ENCODE data around the gene ZNF445.

Gene ZNF445

GRCh38 chr3:44499149-44499898 lies 21.9 kb upstream of the ZNF445 start:
- WGBS, result 97% methylated on average over 8 of the region's 8 CpGs
- no peak overlapping the region for H2AK5ac ChIP-seq (ENCODE audit: low read length, severe bottlenecking)

DNA sequence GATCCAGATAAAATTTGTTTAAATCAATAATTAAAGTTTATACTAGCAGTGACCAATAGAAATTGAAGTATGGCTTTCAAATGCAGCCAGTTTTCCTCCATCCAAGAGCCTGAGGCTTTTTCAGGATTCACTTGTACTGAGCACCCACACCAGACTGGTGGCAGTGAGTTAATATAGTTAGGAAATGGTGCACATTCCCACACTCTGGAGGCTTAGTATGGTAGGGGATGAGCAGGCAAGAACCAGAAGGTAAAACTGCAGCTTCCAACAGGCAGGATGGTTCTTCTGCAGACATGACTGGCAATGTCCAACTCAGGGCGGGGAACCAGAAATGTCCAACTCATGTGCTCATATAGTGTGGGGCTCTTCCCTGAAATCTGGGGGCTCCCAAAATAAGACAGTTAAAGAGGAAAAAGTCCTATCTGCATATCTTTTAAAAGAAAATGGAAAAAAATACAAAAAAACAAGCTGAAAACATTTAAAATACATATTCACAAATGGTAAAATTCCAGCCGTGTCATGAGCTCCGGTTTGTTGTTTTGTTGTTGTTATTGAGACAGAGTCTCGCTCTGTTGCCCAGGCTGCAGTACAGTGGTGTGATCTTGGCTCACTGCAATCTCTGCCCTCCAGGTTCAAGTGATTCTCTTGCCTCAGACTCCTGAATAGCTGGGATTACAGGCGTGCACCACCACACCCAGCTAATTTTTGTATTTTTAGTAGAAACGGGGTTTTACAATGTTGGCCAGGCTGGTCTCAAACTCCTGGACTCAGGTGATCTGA lies 18.4 kb upstream of the ZNF445 start:
- H3K4me1 ChIP-seq (ENCODE audit: control insufficient read depth, insufficient read depth, low read depth, low read length), result no peaks in the 10 kb centered on the region
- no peaks in the 10 kb centered on the region for H3K27me3 ChIP-seq (ENCODE audit: control insufficient read depth in 1 of 2, insufficient read depth in 1 of 2, low read length in 2 of 2)
- no peak overlapping the region for H3K27ac ChIP-seq (ENCODE audit: low read length, poor library complexity, severe bottlenecking)
- H2BK15ac ChIP-seq (ENCODE audit: low read depth, poor library complexity, severe bottlenecking), result no peak overlapping the region
- no peak overlapping the region for H2BK5ac ChIP-seq (ENCODE audit: low read depth, low read length, poor library complexity, severe bottlenecking)
- H2BK12ac ChIP-seq (ENCODE audit: low read length in 2 of 2), result no peak overlapping the region
- DNase-seq, result no peak
- no peak overlapping the region for H2AK5ac ChIP-seq (ENCODE audit: low read length, severe bottlenecking)
- no peak overlapping the region for H3K18ac ChIP-seq (ENCODE audit: low read depth in 1 of 2, low read length in 2 of 2)
- no peak overlapping the region for H3K23ac ChIP-seq (ENCODE audit: low read length in 2 of 2)
- H4K8ac ChIP-seq (ENCODE audit: low read length), result no peak overlapping the region
- no peak overlapping the region for H3K4me3 ChIP-seq (ENCODE audit: insufficient read depth in 1 of 2, low read depth in 1 of 2, low read length in 2 of 2)
- WGBS, result 98% methylated on average over 5 of the region's 6 CpGs
- peaks cover 6 to 37% of the 10 kb centered on the region in 2 experiments for H3K36me3 ChIP-seq (ENCODE audit: control insufficient read depth in 1 of 2, insufficient read depth in 2 of 2, low read depth in 1 of 2, low read length in 2 of 2)
- H3K4ac ChIP-seq (ENCODE audit: low read depth in 1 of 2, low read length in 2 of 2), result no peak overlapping the region
- no peak overlapping the region for H2AFZ ChIP-seq (ENCODE audit: low read depth, low read length)
- no peak overlapping the region for H2BK120ac ChIP-seq (ENCODE audit: low read depth, low read length)
- H3K9me3 ChIP-seq (ENCODE audit: control insufficient read depth, low read length), result peaks cover 70% of the 10 kb centered on the region
- H3K79me1 ChIP-seq (replicated peaks; ENCODE audit: low read length, poor library complexity, severe bottlenecking), result peaks cover 16% of the 10 kb centered on the region
- H3K9ac ChIP-seq (ENCODE audit: low read length), result no peak overlapping the region
- H3K4me2 ChIP-seq (ENCODE audit: low read length, poor library complexity, severe bottlenecking), result no peak overlapping the region
- H3K14ac ChIP-seq (ENCODE audit: low read length in 2 of 2), result no peak overlapping the region
- H4K91ac ChIP-seq (ENCODE audit: low read length), result no peak overlapping the region

More at GRCh38 chr3:44499149-44499898, 21.9 kb upstream of the ZNF445 start:
- Histone ChIP-seq H3K4me3 (ENCODE audit: insufficient read depth in 1 of 2, low read depth in 1 of 2, low read length in 2 of 2) (peak overlapping the region in 1 of 2 experiments; percentile 58), H3K9ac (ENCODE audit: low read length) (no peak overlapping the region), H4K8ac (ENCODE audit: low read length) (no peak overlapping the region), H2BK12ac (ENCODE audit: low read length in 2 of 2) (no peak overlapping the region), H2BK120ac (ENCODE audit: low read depth, low read length) (no peak overlapping the region), H3K27ac (ENCODE audit: low read length, poor library complexity, severe bottlenecking) (no peak overlapping the region), H2BK5ac (ENCODE audit: low read depth, low read length, poor library complexity, severe bottlenecking) (no peak overlapping the region), H3K14ac (ENCODE audit: low read length in 2 of 2) (no peak overlapping the region), H3K4me2 (ENCODE audit: low read length, poor library complexity, severe bottlenecking) (no peak overlapping the region), H2BK15ac (ENCODE audit: low read depth, poor library complexity, severe bottlenecking) (no peak overlapping the region), H3K27me3 (ENCODE audit: control insufficient read depth in 1 of 2, insufficient read depth in 1 of 2, low read length in 2 of 2) (no peaks in the 10 kb centered on the region), H2AFZ (ENCODE audit: low read depth, low read length) (no peak overlapping the region), H3K4me1 (ENCODE audit: control insufficient read depth, insufficient read depth, low read depth, low read length) (no peaks in the 10 kb centered on the region), H4K91ac (ENCODE audit: low read length) (no peak overlapping the region), H3K18ac (ENCODE audit: low read depth in 1 of 2, low read length in 2 of 2) (no peak overlapping the region), H3K9me3 (ENCODE audit: control insufficient read depth, low read length) (peaks cover 81% of the 10 kb centered on the region), H3K23ac (ENCODE audit: low read length in 2 of 2) (no peak overlapping the region), H3K36me3 (ENCODE audit: control insufficient read depth in 1 of 2, insufficient read depth in 2 of 2, low read depth in 1 of 2, low read length in 2 of 2) (peaks cover 13 to 46% of the 10 kb centered on the region in 2 experiments), H3K4ac (ENCODE audit: low read depth in 1 of 2, low read length in 2 of 2) (no peak overlapping the region), H3K79me1 (replicated peaks; ENCODE audit: low read length, poor library complexity, severe bottlenecking) (peaks cover 28% of the 10 kb centered on the region)
- no peak for DNase-seq

DNA sequence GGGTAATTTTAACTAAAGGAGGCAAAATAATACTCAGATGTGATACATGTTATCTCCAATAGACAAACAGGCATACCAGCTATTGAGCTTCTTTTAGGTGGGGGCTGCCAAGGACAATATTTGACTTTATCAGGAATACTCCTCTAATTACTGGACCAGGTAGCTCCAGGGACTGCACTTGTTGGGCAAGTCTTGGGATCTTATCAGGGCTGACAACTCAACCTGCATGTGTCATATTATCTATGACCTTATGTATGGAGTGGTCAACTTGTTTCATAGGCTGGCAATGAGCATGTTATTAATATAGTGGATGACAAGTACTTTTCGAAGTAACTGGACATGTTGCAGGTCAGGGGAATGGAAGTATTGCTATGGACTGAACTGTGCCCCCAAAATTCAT lies 15.0 kb upstream of the ZNF445 start:
- no peak overlapping the region for H2BK15ac ChIP-seq (ENCODE audit: low read depth, poor library complexity, severe bottlenecking)
- 100% methylated on average over 1 of the region's 1 CpG for WGBS

GRCh38 chr3:44482721-44483120 lies 5.3 kb upstream of the ZNF445 start:
- Histone ChIP-seq H2BK5ac (ENCODE audit: low read depth, low read length, poor library complexity, severe bottlenecking) (no peak overlapping the region), H3K4me1 (ENCODE audit: control insufficient read depth, insufficient read depth, low read depth, low read length) (peaks cover 4% of the 10 kb centered on the region), H4K8ac (ENCODE audit: low read length) (no peak overlapping the region), H2BK15ac (ENCODE audit: low read depth, poor library complexity, severe bottlenecking) (no peak overlapping the region), H2AFZ (ENCODE audit: low read depth, low read length) (no peak overlapping the region), H3K14ac (ENCODE audit: low read length in 2 of 2) (no peak overlapping the region), H2BK120ac (ENCODE audit: low read depth, low read length) (no peak overlapping the region), H3K9ac (ENCODE audit: low read length) (no peak overlapping the region), H2AK5ac (ENCODE audit: low read length, severe bottlenecking) (no peak overlapping the region), H3K4ac (ENCODE audit: low read depth in 1 of 2, low read length in 2 of 2) (no peak overlapping the region), H3K79me1 (replicated peaks; ENCODE audit: low read length, poor library complexity, severe bottlenecking) (no peaks in the 10 kb centered on the region), H3K27me3 (ENCODE audit: control insufficient read depth in 1 of 2, insufficient read depth in 1 of 2, low read length in 2 of 2) (no peaks in the 10 kb centered on the region), H3K4me3 (ENCODE audit: insufficient read depth in 1 of 2, low read depth in 1 of 2, low read length in 2 of 2) (no peak overlapping the region), H3K23ac (ENCODE audit: low read length in 2 of 2) (no peak overlapping the region), H2BK12ac (ENCODE audit: low read length in 2 of 2) (no peak overlapping the region), H3K27ac (ENCODE audit: low read length, poor library complexity, severe bottlenecking) (no peak overlapping the region), H3K18ac (ENCODE audit: low read depth in 1 of 2, low read length in 2 of 2) (no peak overlapping the region), H3K4me2 (ENCODE audit: low read length, poor library complexity, severe bottlenecking) (no peak overlapping the region), H3K36me3 (ENCODE audit: control insufficient read depth in 1 of 2, insufficient read depth in 2 of 2, low read depth in 1 of 2, low read length in 2 of 2) (no peaks in the 10 kb centered on the region), H3K9me3 (ENCODE audit: control insufficient read depth, low read length) (no peaks in the 10 kb centered on the region), H4K91ac (ENCODE audit: low read length) (no peak overlapping the region)
- no peak for DNase-seq
- WGBS, result 84% methylated on average over 1 of the region's 1 CpG

More for the DNA sequence above, 15.0 kb upstream of the ZNF445 start:
- no peak for DNase-seq
- Histone ChIP-seq H3K18ac (ENCODE audit: low read depth in 1 of 2, low read length in 2 of 2) (no peak overlapping the region), H3K9me3 (ENCODE audit: control insufficient read depth, low read length) (peaks cover 51% of the 10 kb centered on the region), H2BK120ac (ENCODE audit: low read depth, low read length) (no peak overlapping the region), H3K27ac (ENCODE audit: low read length, poor library complexity, severe bottlenecking) (no peak overlapping the region), H3K14ac (ENCODE audit: low read length in 2 of 2) (no peak overlapping the region), H3K4me2 (ENCODE audit: low read length, poor library complexity, severe bottlenecking) (no peak overlapping the region), H3K27me3 (ENCODE audit: control insufficient read depth in 1 of 2, insufficient read depth in 1 of 2, low read length in 2 of 2) (no peaks in the 10 kb centered on the region), H4K91ac (ENCODE audit: low read length) (no peak overlapping the region), H2AK5ac (ENCODE audit: low read length, severe bottlenecking) (no peak overlapping the region), H3K79me1 (replicated peaks; ENCODE audit: low read length, poor library complexity, severe bottlenecking) (peaks cover 12% of the 10 kb centered on the region), H3K4me1 (ENCODE audit: control insufficient read depth, insufficient read depth, low read depth, low read length) (no peaks in the 10 kb centered on the region), H3K36me3 (ENCODE audit: control insufficient read depth in 1 of 2, insufficient read depth in 2 of 2, low read depth in 1 of 2, low read length in 2 of 2) (peaks cover 6 to 9% of the 10 kb centered on the region in 2 experiments), H3K4me3 (ENCODE audit: insufficient read depth in 1 of 2, low read depth in 1 of 2, low read length in 2 of 2) (no peak overlapping the region), H2AFZ (ENCODE audit: low read depth, low read length) (no peak overlapping the region), H4K8ac (ENCODE audit: low read length) (no peak overlapping the region), H2BK5ac (ENCODE audit: low read depth, low read length, poor library complexity, severe bottlenecking) (no peak overlapping the region), H3K9ac (ENCODE audit: low read length) (no peak overlapping the region), H2BK12ac (ENCODE audit: low read length in 2 of 2) (no peak overlapping the region), H3K23ac (ENCODE audit: low read length in 2 of 2) (no peak overlapping the region), H3K4ac (ENCODE audit: low read depth in 1 of 2, low read length in 2 of 2) (no peak overlapping the region)
